CD8-positive, alpha-beta memory T cell (primary cell): ENCODE data around the gene KATNIP. TPM values are rescaled to one million over a fixed set of nuclear protein-coding genes. Genes with fewer than 3 reads are reported as not detected.
A peak's percentile ranks its signal among the peaks of the same experiment; 100 is the strongest.

Experiments
- CTCF ChIA-PET: fragments of 350-600 bp; sonication (Branson Sonifier 250); formaldehyde crosslinking; loops from one replicate; lab custom pipeline; 2021; ENCODE audit warnings: antibody characterized with exemption; lab: Charles Lee
- POLR2A ChIA-PET: fragments of 350-600 bp; sonication (Branson Sonifier 250); formaldehyde crosslinking; loops from one replicate; lab custom pipeline; 2021; ENCODE audit warnings: antibody characterized with exemption; lab: Charles Lee
- DNase-seq, 5 donors: peaks; one replicate each; pipeline versions ENCODE4 v3.0.0 to v3.0.0-alpha.2; 2020 to 2022; ENCODE audit warnings: mixed read lengths in 1 of 5
- H3K27ac ChIP-seq: one replicate; pipeline ENCODE4 v1.7.0; 2013; ENCODE audit warnings: low read depth, mild to moderate bottlenecking, low read length, moderate library complexity
- H3K27me3 ChIP-seq: 2 replicates; pipeline ENCODE4 v1.7.0; 2013; ENCODE audit warnings: low read length, mild to moderate bottlenecking; ENCODE audit not compliant: insufficient read depth, poor library complexity, severe bottlenecking
- H3K36me3 ChIP-seq: 2 replicates; pipeline ENCODE4 v1.7.0; 2013; ENCODE audit warnings: mild to moderate bottlenecking, low read length, moderate library complexity; ENCODE audit not compliant: insufficient read depth
- H3K4me1 ChIP-seq: 2 replicates; pipeline ENCODE4 v1.7.0; 2013; ENCODE audit warnings: mild to moderate bottlenecking, low read length, moderate library complexity; ENCODE audit not compliant: insufficient read depth
- H3K4me3 ChIP-seq: 2 replicates; pipeline ENCODE4 v1.7.0; 2013; ENCODE audit warnings: mild to moderate bottlenecking, low read length
- H3K9me3 ChIP-seq: 2 replicates; pipeline ENCODE4 v1.7.0; 2013; ENCODE audit warnings: mild to moderate bottlenecking, low read length
- H3K27ac Mint-ChIP-seq, 8 donors: one replicate each; pipeline ENCODE4 v1.8.0; 2020 to 2021; ENCODE audit warnings: mixed read lengths in 8 of 8, mild to moderate bottlenecking in 6 of 8, inconsistent platforms in 3 of 8, moderate library complexity in 3 of 8
- H3K27me3 Mint-ChIP-seq, 2 donors: one replicate each; pipeline ENCODE4 v1.8.0; 2020 to 2021; ENCODE audit warnings: mixed read lengths in 2 of 2, mild to moderate bottlenecking in 1 of 2, moderate library complexity in 1 of 2
- H3K36me3 Mint-ChIP-seq, 3 donors: one replicate each; pipeline ENCODE4 v1.8.0; 2020 to 2021; ENCODE audit warnings: mixed read lengths in 3 of 3, inconsistent platforms in 1 of 3, mild to moderate bottlenecking in 1 of 3
- H3K4me1 Mint-ChIP-seq, 3 donors: one replicate each; pipeline ENCODE4 v1.8.0; 2020 to 2021; ENCODE audit warnings: mixed read lengths in 3 of 3, inconsistent platforms in 1 of 3, mild to moderate bottlenecking in 1 of 3
- H3K4me3 Mint-ChIP-seq, 7 donors: one replicate each; pipeline ENCODE4 v1.8.0; 2020 to 2021; ENCODE audit warnings: mixed read lengths in 7 of 7, mild to moderate bottlenecking in 6 of 7, moderate library complexity in 4 of 7, inconsistent platforms in 2 of 7
- H3K9me3 Mint-ChIP-seq, 5 donors: one replicate each; pipeline ENCODE4 v1.8.0; 2020 to 2022; ENCODE audit warnings: mixed read lengths in 5 of 5, mild to moderate bottlenecking in 3 of 5, moderate library complexity in 2 of 5, inconsistent platforms in 1 of 5
- polyA plus RNA-seq: library from polyadenylated mRNA; unstranded; fragments of 300-500 nt; fragmentation: Illumina TruSeq; gene quantifications from one replicate; pipeline ENCODE4 v1.2.3, GENCODE V29; 2021
- total RNA-seq, 2 experiments: library from RNA; stranded (reverse); gene quantifications; one replicate each; pipeline ENCODE4 v1.2.3, GENCODE V29; 2021

The KATNIP gene
- total and polyA plus RNA-seq, 3 experiments from 2014 or later: 3.0 to 17.5 (median 15.1) TPM

DNA sequence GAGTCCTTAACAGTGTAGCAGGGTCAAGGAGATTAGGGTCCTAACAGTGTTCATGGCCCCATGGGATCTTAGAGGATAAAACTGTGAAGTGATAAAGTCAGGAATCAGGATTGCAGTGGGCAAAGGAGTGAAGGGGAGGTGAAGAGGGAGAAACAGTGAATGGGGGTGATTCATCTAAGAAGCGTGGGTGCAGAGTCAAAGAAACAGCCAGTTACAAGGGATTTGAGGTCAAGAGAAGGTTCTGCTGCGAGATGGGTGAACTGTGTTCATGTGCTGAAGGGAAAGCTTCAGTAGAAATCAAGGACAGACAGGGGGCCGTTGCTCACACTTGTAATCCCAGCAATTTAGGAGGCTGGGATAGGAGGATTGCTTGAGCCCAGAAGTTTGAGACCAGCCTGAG is 6.1 kb upstream of the KATNIP start:
- no peak overlapping the region for H3K27ac ChIP-seq
- H3K27me3 ChIP-seq: no peaks in the 10 kb centered on the region
- peaks cover 38% of the 10 kb centered on the region for H3K36me3 ChIP-seq
- Mint-ChIP-seq H3K27ac (peak overlapping the region in 2 of 8 donors; percentile 64 to 84), H3K4me1 (peaks cover 27 to 40% (median 33%) of the 10 kb centered on the region in 3 donors), H3K27me3 (no peaks in the 10 kb centered on the region), H3K36me3 (peaks cover 23 to 79% (median 38%) of the 10 kb centered on the region in 3 donors), H3K9me3 (peaks cover 0 to 2% (median 0%) of the 10 kb centered on the region in 5 donors), H3K4me3 (peak overlapping the region in 1 of 7 donors; percentile 18)
- no peak overlapping the region for H3K4me3 ChIP-seq
- no peaks in the 10 kb centered on the region for H3K9me3 ChIP-seq
- ChIA-PET POLR2A (no interaction called here), CTCF (no interaction called here)
- peaks cover 16% of the 10 kb centered on the region for H3K4me1 ChIP-seq
- DNase-seq: no peak

DNA sequence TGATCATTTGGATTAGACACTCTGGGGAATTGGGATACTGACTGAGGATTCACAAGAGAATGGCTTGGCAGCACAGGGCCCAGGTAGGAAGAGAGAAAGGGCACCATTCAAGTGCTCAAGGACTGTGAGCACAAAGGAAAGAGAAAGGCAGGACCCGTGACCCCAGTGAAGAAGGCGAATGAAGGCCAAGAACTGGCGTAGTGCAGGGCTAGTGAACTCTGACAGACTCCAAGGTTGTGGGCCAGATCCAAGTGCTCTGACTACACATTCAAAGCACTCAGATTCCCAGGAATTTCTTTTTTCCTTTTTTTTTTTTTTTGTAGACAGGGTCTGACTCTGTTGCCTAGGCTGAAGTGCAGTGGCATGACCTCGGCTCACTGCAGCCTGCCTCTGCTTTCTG is 5.3 kb upstream of the KATNIP start:
- H3K36me3 ChIP-seq: peaks cover 37% of the 10 kb centered on the region
- H3K4me1 ChIP-seq: peaks cover 21% of the 10 kb centered on the region
- ChIA-PET POLR2A (no interaction called here), CTCF (no interaction called here)
- peaks cover 18 to 75% (median 33%) of the 10 kb centered on the region in 3 donors for H3K36me3 Mint-ChIP-seq
- H3K4me3 Mint-ChIP-seq: peak overlapping the region in 1 of 7 donors; percentile 25
- H3K27ac ChIP-seq: no peak overlapping the region
- no peak overlapping the region for H3K4me3 ChIP-seq
- H3K9me3 ChIP-seq: no peaks in the 10 kb centered on the region
- H3K27me3 ChIP-seq: no peaks in the 10 kb centered on the region
- no peak overlapping the region for H3K27ac Mint-ChIP-seq
- H3K9me3 Mint-ChIP-seq: peaks cover 0 to 2% (median 0%) of the 10 kb centered on the region in 5 donors
- H3K4me1 Mint-ChIP-seq: peaks cover 30 to 40% (median 37%) of the 10 kb centered on the region in 3 donors
- H3K27me3 Mint-ChIP-seq: peaks cover 0 to under 1% of the 10 kb centered on the region in 2 donors
- no peak for DNase-seq

DNA sequence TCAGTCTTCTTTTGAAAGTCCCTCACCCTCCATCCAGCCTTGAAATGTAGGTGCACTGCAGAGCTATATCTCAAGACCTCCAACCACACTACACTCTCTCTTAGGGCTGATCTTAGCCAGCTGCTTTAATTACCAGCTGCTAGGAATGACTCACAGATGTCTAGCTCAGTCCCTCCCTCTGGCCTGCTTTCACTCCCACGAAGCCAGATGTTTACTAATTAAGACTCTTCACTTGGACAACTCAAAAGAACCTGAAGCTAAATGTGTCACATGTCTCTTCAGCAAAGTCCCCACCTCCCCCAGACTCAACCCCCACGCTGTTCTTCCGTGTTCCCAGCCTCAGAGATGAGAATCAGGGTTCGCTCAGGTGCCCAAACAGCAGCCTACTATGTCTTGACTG is 2.8 kb upstream of the KATNIP start:
- no peak overlapping the region for H3K27ac ChIP-seq
- Mint-ChIP-seq H3K4me1 (peaks cover 37 to 53% (median 48%) of the 10 kb centered on the region in 3 donors), H3K4me3 (peak overlapping the region in 6 of 7 donors; percentile 4 to 55 (median 33)), H3K27me3 (peaks cover 0 to 9% of the 10 kb centered on the region in 2 donors), H3K36me3 (peaks cover 0 to 58% (median 14%) of the 10 kb centered on the region in 3 donors), H3K27ac (peak overlapping the region; percentile 3 to 84 (median 58)), H3K9me3 (no peaks in the 10 kb centered on the region)
- no peaks in the 10 kb centered on the region for H3K9me3 ChIP-seq
- ChIA-PET POLR2A (no interaction called here), CTCF (no interaction called here)
- no peak for DNase-seq
- no peak overlapping the region for H3K4me3 ChIP-seq
- H3K27me3 ChIP-seq: no peaks in the 10 kb centered on the region
- H3K36me3 ChIP-seq: peaks cover 14% of the 10 kb centered on the region
- H3K4me1 ChIP-seq: peaks cover 31% of the 10 kb centered on the region

DNA sequence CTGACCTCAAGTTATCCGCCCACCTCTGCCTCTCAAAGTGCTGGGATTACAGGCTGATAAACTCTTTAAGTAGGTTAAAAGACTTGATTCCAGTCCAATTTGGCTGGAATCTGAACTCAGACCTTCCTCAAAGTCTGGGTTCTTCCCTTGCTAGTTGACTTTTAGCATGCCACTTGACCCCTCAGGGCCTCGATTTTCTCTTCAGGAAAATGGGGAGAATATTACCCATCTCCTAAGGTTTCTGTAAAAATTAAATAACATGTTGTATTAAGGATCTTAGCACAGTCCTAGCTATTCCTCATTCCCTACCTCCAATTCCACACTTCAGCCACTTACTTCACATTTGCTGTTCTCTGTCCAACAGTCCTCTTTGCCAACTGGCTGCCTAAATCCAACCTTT is 2.1 kb upstream of the KATNIP start:
- Histone ChIP-seq H3K27ac (no peak overlapping the region), H3K4me1 (peaks cover 31% of the 10 kb centered on the region), H3K4me3 (no peak overlapping the region), H3K9me3 (no peaks in the 10 kb centered on the region), H3K36me3 (peaks cover 13% of the 10 kb centered on the region), H3K27me3 (no peaks in the 10 kb centered on the region)
- Mint-ChIP-seq H3K36me3 (peaks cover 0 to 51% (median 14%) of the 10 kb centered on the region in 3 donors), H3K9me3 (no peaks in the 10 kb centered on the region), H3K27me3 (peaks cover 0 to 9% of the 10 kb centered on the region in 2 donors), H3K4me3 (peak overlapping the region in 4 of 7 donors; percentile 11 to 89 (median 46)), H3K4me1 (peaks cover 37 to 53% (median 48%) of the 10 kb centered on the region in 3 donors), H3K27ac (peak overlapping the region in 3 of 8 donors; percentile 25 to 60 (median 28))
- CTCF ChIA-PET: no interaction called here
- POLR2A ChIA-PET: no interaction called here
- DNase-seq: no peak

DNA sequence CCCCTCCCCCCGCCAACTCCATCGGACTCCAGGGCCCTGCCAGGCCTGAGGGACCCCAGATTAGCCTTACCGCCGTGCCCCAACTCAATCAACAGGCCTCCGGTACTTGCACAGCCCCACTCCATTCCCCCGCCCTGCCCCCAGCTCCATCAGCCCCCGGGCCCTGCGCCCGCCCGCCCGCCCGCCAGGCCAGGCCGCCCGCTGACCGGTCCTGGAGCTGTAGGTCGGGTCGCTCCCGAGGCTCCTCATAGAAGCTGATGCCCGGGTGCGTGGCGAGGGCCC is 539 bp upstream of the KATNIP start:
- H3K27me3 ChIP-seq: no peaks in the 10 kb centered on the region
- peaks cover 31% of the 10 kb centered on the region for H3K4me1 ChIP-seq
- no peaks in the 10 kb centered on the region for H3K9me3 ChIP-seq
- H3K9me3 Mint-ChIP-seq: no peaks in the 10 kb centered on the region
- CTCF ChIA-PET: interaction anchor here (1.0 to 1.3 kb wide), 3 partner anchors 87 to 370 kb away, joined by 3 to 5 read pairs (median 4); no protein-coding TSS in a partner anchor
- peak overlapping the region; percentile 89 to 99 (median 98) for H3K4me3 Mint-ChIP-seq
- peaks cover 0 to 9% of the 10 kb centered on the region in 2 donors for H3K27me3 Mint-ChIP-seq
- peak overlapping the region; percentile 60 for H3K27ac ChIP-seq
- POLR2A ChIA-PET: interaction anchor here (0.5 to 1.0 kb wide), 2 partner anchors 85 to 391 kb away, joined by 4 read pairs; no protein-coding TSS in a partner anchor
- peaks cover 0 to 37% (median 7%) of the 10 kb centered on the region in 3 donors for H3K36me3 Mint-ChIP-seq
- H3K27ac Mint-ChIP-seq: peak overlapping the region; percentile 94 to 100 (median 100)
- H3K4me3 ChIP-seq: peak overlapping the region; percentile 99
- DNase-seq: no peak
- peaks cover 5% of the 10 kb centered on the region for H3K36me3 ChIP-seq
- H3K4me1 Mint-ChIP-seq: peaks cover 37 to 53% (median 48%) of the 10 kb centered on the region in 3 donors

DNA sequence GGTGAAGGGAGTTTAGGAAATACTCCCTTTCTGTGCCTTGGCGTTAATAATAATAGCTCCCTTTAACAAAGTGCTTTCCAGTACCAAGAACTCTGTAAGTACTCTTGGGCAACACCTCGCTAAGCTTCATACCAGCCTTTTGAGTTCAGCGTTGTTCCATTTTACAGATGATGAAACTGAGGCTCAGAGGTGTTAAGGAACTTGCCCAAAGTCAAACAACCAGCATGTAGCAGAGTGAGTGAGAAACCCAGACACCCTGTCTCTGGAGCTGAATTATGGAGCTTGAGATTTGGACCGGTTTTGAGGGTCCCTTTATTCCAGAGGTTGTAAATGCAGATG is 607 bp downstream of the KATNIP start:
- H3K9me3 ChIP-seq: no peaks in the 10 kb centered on the region
- CTCF ChIA-PET: interaction anchor here (1.0 to 1.3 kb wide), 2 partner anchors 103 to 371 kb away, joined by 3 to 4 read pairs; no protein-coding TSS in a partner anchor
- Mint-ChIP-seq H3K4me1 (peaks cover 35 to 53% (median 48%) of the 10 kb centered on the region in 3 donors), H3K36me3 (peaks cover 0 to 26% (median 5%) of the 10 kb centered on the region in 3 donors), H3K4me3 (peak overlapping the region; percentile 89 to 99 (median 98)), H3K27me3 (peaks cover 0 to 9% of the 10 kb centered on the region in 2 donors), H3K9me3 (no peaks in the 10 kb centered on the region), H3K27ac (peak overlapping the region; percentile 94 to 100 (median 100))
- no peaks in the 10 kb centered on the region for H3K36me3 ChIP-seq
- H3K4me1 ChIP-seq: peaks cover 31% of the 10 kb centered on the region
- POLR2A ChIA-PET: interaction anchor here (0.9 kb wide), 1 partner anchor 320 kb away, joined by 3 read pairs; no protein-coding TSS in a partner anchor
- no peaks in the 10 kb centered on the region for H3K27me3 ChIP-seq
- DNase-seq: peak in 1 of 5 donors; percentile 10
- H3K4me3 ChIP-seq: peak overlapping the region; percentile 99
- peak overlapping the region; percentile 99 for H3K27ac ChIP-seq

DNA sequence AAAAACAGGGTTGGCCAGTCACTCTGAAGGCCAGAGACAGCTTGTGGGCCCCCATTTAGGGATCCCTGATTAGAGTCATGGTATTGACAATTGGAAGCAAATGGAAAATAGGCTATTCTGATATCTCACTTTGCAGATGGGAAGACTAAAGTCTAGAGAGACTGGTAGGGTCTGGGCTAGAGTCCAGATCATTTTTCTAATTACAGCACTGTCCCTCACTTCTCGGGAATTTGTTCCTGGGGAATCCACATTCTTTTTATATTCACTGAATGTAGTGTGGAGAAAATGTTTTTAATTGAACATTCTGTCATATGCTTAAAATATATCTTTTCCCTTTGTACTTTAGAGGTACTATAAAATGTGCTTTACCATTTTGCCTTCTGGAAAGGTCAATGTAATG is 1.1 kb downstream of the KATNIP start:
- peak overlapping the region in 6 of 7 donors; percentile 65 to 99 (median 98) for H3K4me3 Mint-ChIP-seq
- peak overlapping the region; percentile 68 to 100 (median 96) for H3K27ac Mint-ChIP-seq
- H3K36me3 ChIP-seq: no peaks in the 10 kb centered on the region
- ChIA-PET POLR2A (no interaction called here), CTCF (interaction anchor here (1.0 kb wide), 1 partner anchor 104 kb away, joined by 3 read pairs; no protein-coding TSS in a partner anchor)
- peaks cover 34 to 52% (median 46%) of the 10 kb centered on the region in 3 donors for H3K4me1 Mint-ChIP-seq
- peaks cover 0 to 22% (median 5%) of the 10 kb centered on the region in 3 donors for H3K36me3 Mint-ChIP-seq
- peaks cover 31% of the 10 kb centered on the region for H3K4me1 ChIP-seq
- no peaks in the 10 kb centered on the region for H3K27me3 ChIP-seq
- H3K9me3 ChIP-seq: no peaks in the 10 kb centered on the region
- no peak overlapping the region for H3K4me3 ChIP-seq
- no peak for DNase-seq
- no peaks in the 10 kb centered on the region for H3K9me3 Mint-ChIP-seq
- H3K27ac ChIP-seq: no peak overlapping the region
- peaks cover 0 to 9% of the 10 kb centered on the region in 2 donors for H3K27me3 Mint-ChIP-seq

DNA sequence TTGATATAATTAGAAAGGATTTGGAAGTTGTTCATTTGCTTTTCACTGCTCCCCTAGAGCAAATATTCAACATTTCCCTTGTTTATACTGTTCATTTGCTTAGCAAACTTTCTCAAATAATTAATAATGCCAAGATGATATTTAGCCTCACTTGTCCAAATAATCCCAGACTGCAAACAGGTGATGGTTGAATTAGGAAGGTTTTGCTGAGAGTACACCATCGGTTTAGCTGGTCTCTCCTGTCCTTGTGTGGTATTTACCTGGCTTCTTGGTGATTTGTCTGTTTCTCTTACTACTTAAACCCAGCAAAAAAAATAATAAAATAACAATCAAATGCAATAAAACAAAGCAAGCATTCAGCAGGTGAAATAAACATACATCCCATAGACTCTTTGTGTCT is 6.5 kb downstream of the KATNIP start:
- Mint-ChIP-seq H3K4me1 (no peaks in the 10 kb centered on the region), H3K36me3 (peaks cover 0 to 8% (median 7%) of the 10 kb centered on the region in 3 donors), H3K4me3 (no peak overlapping the region), H3K9me3 (no peaks in the 10 kb centered on the region), H3K27me3 (no peaks in the 10 kb centered on the region), H3K27ac (peak overlapping the region in 2 of 8 donors; percentile 3 to 52)
- Histone ChIP-seq H3K27me3 (no peaks in the 10 kb centered on the region), H3K36me3 (no peaks in the 10 kb centered on the region), H3K27ac (no peak overlapping the region), H3K9me3 (no peaks in the 10 kb centered on the region), H3K4me3 (no peak overlapping the region), H3K4me1 (no peaks in the 10 kb centered on the region)
- no peak for DNase-seq
- POLR2A ChIA-PET: no interaction called here
- CTCF ChIA-PET: no interaction called here
